Type B pancreatic cell (in vitro differentiated cells): ENCODE data around the gene PTGS1. TPM values are rescaled to one million over a fixed set of nuclear protein-coding genes. Genes with fewer than 3 reads are reported as not detected.
"Not testable (repeated sequence)": the region's sequence is repeated elsewhere in the genome, so short reads cannot be mapped to it uniquely, and the experiment has no call there.

Experiments used
- DNase-seq: peaks from one replicate; pipeline ENCODE4 v3.0.0; 2021; ENCODE audit warnings: mixed read lengths; ENCODE audit not compliant: unreplicated experiment; ENCODE audit errors: extremely low spot score
- H3K27ac Mint-ChIP-seq: 2 replicates; pipeline ENCODE4 v1.8.0; 2021; ENCODE audit warnings: mild to moderate bottlenecking, mixed read lengths
- H3K27me3 Mint-ChIP-seq: 2 replicates; pipeline ENCODE4 v1.8.0; 2021; ENCODE audit warnings: mixed read lengths
- H3K36me3 Mint-ChIP-seq: 2 replicates; pipeline ENCODE4 v1.8.0; 2021; ENCODE audit warnings: mixed read lengths
- H3K4me1 Mint-ChIP-seq: one replicate; pipeline ENCODE4 v1.8.0; 2021; ENCODE audit warnings: mixed read lengths; ENCODE audit not compliant: unreplicated experiment
- H3K4me3 Mint-ChIP-seq: 2 replicates; pipeline ENCODE4 v1.8.0; 2021; ENCODE audit warnings: mild to moderate bottlenecking, mixed read lengths
- H3K9me3 Mint-ChIP-seq: 2 replicates; pipeline ENCODE4 v1.8.0; 2021; ENCODE audit warnings: mixed read lengths
- CTCF ChIP-seq: fragments of 200-600 bp; sonication (generic); conservative IDR thresholded peaks from 2 replicates; pipeline ENCODE4 v1.5.0; 2021; ENCODE audit warnings: antibody characterized with exemption, mild to moderate bottlenecking
- total RNA-seq: library from RNA; stranded (reverse); gene quantifications from 2 replicates; pipeline ENCODE4 v1.2.1, GENCODE V29; 2021; ENCODE audit warnings: low replicate concordance

The PTGS1 gene
- total RNA-seq, 1 donor from 2014 or later = 1.7 TPM

GRCh38 chr9:122401896-122402295, 31.1 kb downstream of the PTGS1 start:
- Mint-ChIP-seq H3K36me3 (no peaks in the 10 kb centered on the region), H3K9me3 (no peaks in the 10 kb centered on the region)

DNA sequence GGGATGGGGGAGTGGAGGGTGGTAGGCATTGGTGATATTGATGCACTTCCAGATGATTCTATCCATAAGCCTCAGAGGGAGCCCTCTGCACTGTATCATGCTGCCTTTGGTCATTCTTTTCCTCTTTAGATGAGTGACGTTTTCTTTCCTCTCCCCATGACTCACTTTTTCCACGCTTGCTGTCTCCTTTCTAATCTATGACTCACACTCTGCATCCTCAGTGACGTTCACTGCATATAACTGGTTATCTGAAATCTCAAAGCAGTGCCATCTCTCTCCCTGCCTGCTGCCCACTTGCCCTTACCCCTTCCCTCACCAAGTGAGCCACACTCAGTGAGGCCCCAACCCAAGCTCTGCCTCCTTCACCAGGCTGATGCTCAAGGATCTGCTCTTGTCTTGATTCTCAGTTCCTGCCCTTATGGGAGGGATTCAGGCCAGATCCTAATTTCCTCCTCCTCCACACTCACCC, 31.6 kb downstream of the PTGS1 start:
- no peak overlapping the region for H3K4me3 Mint-ChIP-seq
- H3K27me3 Mint-ChIP-seq = peaks cover 47% of the 10 kb centered on the region
- H3K27ac Mint-ChIP-seq = no peak overlapping the region
- no peaks in the 10 kb centered on the region for H3K36me3 Mint-ChIP-seq
- no peaks in the 10 kb centered on the region for H3K9me3 Mint-ChIP-seq
- no peak for DNase-seq
- no peak for TF ChIP-seq CTCF
- H3K4me1 Mint-ChIP-seq = no peaks in the 10 kb centered on the region

More at GRCh38 chr9:122401896-122402295, 31.1 kb downstream of the PTGS1 start:
- H3K27me3 Mint-ChIP-seq = peaks cover 42% of the 10 kb centered on the region
- no peak overlapping the region for H3K27ac Mint-ChIP-seq
- DNase-seq = no peak
- no peak for TF ChIP-seq CTCF
- H3K4me3 Mint-ChIP-seq = no peak overlapping the region
- H3K4me1 Mint-ChIP-seq = no peaks in the 10 kb centered on the region

- H3K4me3 Mint-ChIP-seq = no peak overlapping the region
- DNase-seq = no peak
- no peaks in the 10 kb centered on the region for H3K36me3 Mint-ChIP-seq
- no peak for TF ChIP-seq CTCF
- H3K27ac Mint-ChIP-seq = no peak overlapping the region
- no peaks in the 10 kb centered on the region for H3K9me3 Mint-ChIP-seq
- peaks cover 51% of the 10 kb centered on the region for H3K27me3 Mint-ChIP-seq
- no peaks in the 10 kb centered on the region for H3K4me1 Mint-ChIP-seq
Observed at GRCh38 chr9:122402874-122403273, 32.0 kb downstream of the PTGS1 start.

- no peak for DNase-seq
- TF ChIP-seq CTCF = no peak
- no peaks in the 10 kb centered on the region for H3K4me1 Mint-ChIP-seq
Observed at GRCh38 chr9:122403381-122404000, 32.7 kb downstream of the PTGS1 start.

DNA sequence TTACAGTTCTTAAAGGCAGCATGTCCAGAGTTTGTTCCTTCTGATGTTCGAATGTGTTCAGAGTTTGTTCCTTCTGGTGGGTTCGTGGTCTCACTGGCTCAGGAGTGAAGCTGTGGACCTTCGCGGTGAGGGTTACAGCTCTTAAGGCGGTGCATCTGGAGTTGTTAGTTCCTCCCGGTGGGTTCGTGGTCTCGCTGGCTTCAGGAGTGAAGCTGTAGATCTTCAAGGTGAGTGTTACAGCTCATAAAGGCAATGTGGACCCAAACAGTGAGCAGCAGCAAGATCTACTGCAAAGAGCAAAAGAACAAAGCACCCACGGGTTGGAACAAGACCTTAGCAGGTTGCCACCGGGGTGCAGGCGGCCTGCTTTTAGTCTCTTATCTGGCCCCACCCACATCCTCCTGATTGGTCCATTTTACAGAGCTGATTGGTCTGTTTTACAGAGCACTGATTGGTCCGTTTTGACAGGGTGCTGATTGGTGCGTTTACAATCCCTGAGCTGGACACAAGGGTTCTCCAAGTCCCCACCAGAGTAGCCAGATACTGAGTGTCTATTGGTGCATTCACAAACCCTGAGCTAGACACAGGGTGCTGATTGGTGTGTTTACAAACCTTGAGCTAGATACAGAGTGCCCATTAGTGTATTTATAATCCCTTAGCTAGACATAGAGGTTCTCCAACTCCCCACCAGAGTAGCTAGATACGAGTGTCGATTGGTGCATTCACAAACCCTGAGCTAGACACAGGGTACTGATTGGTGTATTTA, 34.7 kb downstream of the PTGS1 start:
- not testable (repeated sequence) for H3K36me3 Mint-ChIP-seq, H3K9me3 Mint-ChIP-seq, H3K4me1 Mint-ChIP-seq, DNase-seq, H3K27ac Mint-ChIP-seq
- Mint-ChIP-seq H3K4me3 (peak overlapping the region; percentile 77), H3K27me3 (peaks cover 41% of the 10 kb centered on the region)

More at GRCh38 chr9:122403381-122404000, 32.7 kb downstream of the PTGS1 start:
- no peaks in the 10 kb centered on the region for H3K36me3 Mint-ChIP-seq
- H3K9me3 Mint-ChIP-seq = no peaks in the 10 kb centered on the region
- peaks cover 57% of the 10 kb centered on the region for H3K27me3 Mint-ChIP-seq
- no peak overlapping the region for H3K27ac Mint-ChIP-seq
- H3K4me3 Mint-ChIP-seq = no peak overlapping the region
